ENCODE data around the gene CTDSPL.

CTDSPL gene

GRCh38 chr3:38002940-38003339, 141.3 kb downstream of the CTDSPL start:
- DNase-seq (ENCODE audit: low read depth) = no peak

- peak; percentile 44 for DNase-seq (ENCODE audit: low read depth)
Measured at GRCh38 chr3:38003371-38003816, 141.7 kb downstream of the CTDSPL start.

DNA sequence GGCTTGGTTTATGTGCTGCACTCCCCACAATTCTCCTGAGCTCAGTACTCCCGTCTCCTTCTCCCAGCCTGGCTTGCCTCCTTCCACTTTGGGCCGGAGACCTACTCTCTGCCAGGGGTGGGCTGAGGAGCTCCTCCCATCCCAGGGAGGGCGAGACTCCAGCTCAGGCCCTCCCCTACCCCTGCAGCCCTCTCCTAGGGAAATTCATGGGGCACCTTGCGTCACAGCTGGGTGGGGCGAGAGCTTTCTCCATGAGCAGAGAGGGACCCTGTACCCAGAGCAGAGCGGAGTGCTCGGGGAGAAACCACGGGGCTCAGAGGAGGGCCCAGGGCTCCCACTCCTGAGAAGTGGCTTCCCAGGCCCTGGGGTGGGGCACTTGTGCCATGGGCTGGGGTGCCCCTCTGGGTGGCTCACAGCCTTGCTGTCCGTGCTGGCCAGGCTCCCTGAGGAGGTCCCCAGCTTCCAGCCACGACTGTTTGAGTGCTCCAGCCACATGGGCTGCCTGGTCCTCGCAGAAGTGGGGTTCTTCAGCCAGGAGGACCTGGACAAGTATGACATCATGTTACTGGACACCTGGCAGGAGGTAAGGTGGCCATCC, 142.2 kb downstream of the CTDSPL start:
- DNase-seq (ENCODE audit: low read depth) = no peak

- peak; percentile 36 for DNase-seq (ENCODE audit: low read depth)
Measured at GRCh38 chr3:38004415-38005075, 142.9 kb downstream of the CTDSPL start.

GRCh38 chr3:38005076-38006020, 143.7 kb downstream of the CTDSPL start:
- no peak for DNase-seq (ENCODE audit: low read depth)

DNA sequence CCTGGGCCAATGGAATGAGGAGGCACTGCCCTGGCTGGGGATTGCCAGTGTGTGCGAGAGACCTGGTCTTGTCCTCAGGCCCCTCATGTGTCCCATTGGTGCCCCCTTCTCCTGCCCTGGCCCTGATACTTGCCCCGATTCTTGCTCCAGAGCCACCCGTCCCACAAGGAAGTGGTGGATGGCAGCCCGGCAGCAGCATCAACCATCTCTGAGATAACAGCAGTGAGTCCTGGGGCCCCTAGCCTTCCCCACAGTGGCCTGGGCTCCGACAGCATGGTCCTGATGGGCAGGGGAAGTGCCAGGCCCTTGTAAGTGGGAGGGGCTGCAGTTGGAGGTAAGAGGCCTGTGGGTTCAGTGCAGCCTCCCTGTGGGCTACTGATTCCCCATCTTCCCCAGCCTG, 144.4 kb downstream of the CTDSPL start:
- no peak for DNase-seq (ENCODE audit: low read depth)

DNA sequence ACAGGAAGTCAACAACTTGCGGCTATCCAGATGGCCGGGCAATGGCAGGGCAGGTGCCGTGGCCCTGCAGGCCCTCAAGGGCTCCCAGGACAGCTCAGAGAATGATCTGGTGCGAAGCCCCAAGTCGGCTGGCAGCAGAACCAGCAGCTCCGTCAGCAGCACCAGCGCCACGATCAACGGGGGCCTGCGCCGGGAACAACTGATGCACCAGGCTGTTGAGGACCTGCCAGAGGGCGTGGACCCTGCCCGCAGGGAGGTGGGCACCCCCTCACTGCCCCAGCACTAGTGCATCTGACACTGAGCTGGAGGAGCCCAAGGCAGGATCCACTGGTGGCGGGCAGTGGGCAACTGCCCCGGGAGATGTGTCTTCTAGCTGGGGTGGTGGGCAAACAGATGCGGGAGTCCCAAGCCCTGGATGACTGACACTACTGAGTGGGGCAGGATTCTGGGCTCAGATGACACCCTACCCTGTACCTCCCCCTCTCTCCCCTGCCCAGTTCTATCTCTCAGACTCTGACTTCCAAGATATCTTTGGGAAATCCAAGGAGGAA, 144.8 kb downstream of the CTDSPL start:
- DNase-seq (ENCODE audit: low read depth) = no peak

GRCh38 chr3:38007754-38008090, 146.0 kb downstream of the CTDSPL start:
- DNase-seq (ENCODE audit: low read depth) = no peak

- no peak for DNase-seq (ENCODE audit: low read depth)
Measured at GRCh38 chr3:38008191-38008701, 146.6 kb downstream of the CTDSPL start.

DNA sequence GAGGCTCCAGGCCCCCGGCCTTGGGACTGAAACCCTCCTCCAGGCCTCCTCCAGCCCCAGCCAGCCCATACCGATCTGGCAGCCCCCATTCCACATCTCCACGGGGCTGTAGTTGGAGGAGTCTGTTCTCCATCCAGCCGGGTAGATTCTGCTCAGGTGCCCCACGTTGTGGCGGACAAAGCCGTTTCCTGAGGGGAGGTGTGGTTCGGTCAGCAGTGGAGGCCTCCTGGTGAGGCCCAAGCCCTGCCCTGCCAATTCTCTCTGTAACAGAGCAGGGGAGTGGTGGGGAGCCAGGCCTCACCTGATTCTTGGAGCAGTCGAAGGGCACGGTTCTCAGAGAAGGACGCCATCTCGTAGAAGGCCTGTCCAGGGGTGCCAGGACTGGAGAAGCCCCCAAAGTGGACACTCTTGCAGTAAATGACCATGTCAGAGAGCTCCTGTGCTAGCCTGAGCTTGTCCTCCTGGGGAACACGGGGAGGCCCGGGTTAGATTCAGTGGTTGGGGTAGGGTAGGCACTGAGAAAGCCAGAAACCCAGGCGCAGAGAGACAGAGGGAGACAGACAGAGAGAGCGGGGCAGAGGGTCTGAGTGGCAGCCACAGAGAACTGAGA, 147.4 kb downstream of the CTDSPL start:
- DNase-seq (ENCODE audit: low read depth) = no peak

DNA sequence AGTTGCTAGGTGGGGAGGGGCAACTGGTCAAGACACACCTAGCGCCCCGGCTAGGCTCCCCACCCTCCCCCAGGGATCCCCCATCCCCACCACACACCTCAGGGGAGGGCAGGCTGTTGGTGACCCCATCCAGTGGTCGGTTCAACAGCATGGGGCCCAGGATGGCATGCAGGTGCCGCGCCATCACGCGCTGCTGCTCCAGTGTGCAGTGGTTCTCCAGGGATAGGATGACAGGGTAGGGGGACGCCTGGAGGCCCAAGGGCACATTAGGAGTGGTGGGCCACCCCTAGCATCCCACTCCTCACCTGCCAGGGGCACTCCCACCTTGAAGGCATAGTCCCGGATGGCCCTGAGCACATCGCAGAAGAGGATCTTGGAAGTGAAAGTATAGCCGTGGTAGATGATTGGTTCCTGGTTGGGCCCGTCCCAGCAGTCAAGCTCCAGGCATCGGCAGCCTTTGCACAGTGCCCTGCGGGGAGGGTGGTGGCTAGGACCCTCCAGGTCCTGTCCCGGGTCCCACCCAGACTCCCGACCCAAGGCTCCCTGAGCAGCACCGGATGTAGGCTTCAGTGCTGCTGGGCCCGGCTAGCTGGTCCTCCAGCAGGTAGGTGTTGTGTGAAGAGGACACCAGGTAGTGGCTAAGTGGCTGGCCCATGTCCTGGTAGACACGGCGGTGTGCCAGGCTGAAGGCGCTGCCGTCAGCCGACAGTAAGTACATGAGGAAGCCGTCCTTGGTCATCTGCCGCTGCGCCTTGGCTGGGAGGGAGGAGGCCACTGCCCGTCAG, 148.3 kb downstream of the CTDSPL start:
- no peak for DNase-seq (ENCODE audit: low read depth)

- DNase-seq (ENCODE audit: low read depth) = no peak
Measured at GRCh38 chr3:38011111-38011510, 149.4 kb downstream of the CTDSPL start.

GRCh38 chr3:38015485-38015884, 153.8 kb downstream of the CTDSPL start:
- no peak for DNase-seq (ENCODE audit: low read depth)

- DNase-seq (ENCODE audit: low read depth) = no peak
Measured at GRCh38 chr3:38015984-38016383, 154.3 kb downstream of the CTDSPL start.

GRCh38 chr3:38016410-38016809, 154.7 kb downstream of the CTDSPL start:
- no peak for DNase-seq (ENCODE audit: low read depth)

GRCh38 chr3:38016847-38017444, 155.3 kb downstream of the CTDSPL start:
- no peak for DNase-seq (ENCODE audit: low read depth)

DNA sequence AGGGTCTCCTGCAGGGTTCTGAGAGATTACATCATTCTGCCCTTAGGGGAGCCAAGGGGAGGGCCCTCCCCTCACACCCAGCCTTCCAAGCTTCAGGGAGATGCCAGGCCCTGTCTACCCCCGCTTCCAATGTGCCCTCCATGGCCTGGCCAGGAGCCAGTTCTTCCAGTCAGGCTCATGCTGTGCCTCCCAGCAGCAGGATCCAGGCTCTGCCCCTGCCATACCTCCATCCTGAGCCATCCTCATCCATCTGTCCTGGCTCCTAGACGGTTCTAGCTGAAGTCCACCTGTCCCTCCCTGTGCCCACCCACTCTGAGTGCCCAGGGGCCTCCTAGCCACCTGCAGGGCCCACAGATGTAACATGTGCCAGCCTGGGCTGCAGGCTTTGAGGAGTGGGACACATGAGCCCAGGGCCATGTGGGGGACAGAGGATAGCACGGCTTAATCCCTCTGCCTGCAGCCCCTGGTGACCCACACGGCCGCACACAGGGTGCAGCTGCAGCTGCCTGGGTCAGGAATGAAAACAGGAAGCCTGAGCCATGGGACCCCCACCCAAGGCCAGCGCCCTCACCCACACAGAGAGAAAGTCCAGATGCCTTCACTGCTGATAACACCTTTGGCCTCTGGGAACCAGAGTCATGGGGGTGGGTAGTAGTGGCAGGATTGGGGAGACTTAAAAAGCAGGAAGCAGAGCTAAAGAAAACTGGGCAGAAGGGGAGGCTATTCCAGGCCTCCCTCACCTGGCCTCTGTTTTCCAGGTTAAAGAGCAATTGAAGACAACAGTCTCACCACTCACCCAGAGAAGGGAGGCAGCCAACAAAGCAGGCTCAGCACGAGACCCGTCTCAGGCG, 156.0 kb downstream of the CTDSPL start:
- DNase-seq (ENCODE audit: low read depth) = no peak

GRCh38 chr3:38018296-38019266, 156.9 kb downstream of the CTDSPL start:
- no peak for DNase-seq (ENCODE audit: low read depth)

Data from activated T-helper 9 cell treated with anti-CD3 and anti-CD28 coated beads, Interleukin-2, amount 50 U/mL, for 16 hours (primary cell).